GM19193 (cell line): ENCODE data around the gene SMIM35.

Source experiments
- POLR2A ChIP-seq: IDR thresholded peaks from 4 replicates; pipeline ENCODE4 v1.6.1; 2011; ENCODE audit not compliant: insufficient read depth, insufficient read length; ENCODE audit errors: extremely low read depth

The SMIM35 gene

DNA sequence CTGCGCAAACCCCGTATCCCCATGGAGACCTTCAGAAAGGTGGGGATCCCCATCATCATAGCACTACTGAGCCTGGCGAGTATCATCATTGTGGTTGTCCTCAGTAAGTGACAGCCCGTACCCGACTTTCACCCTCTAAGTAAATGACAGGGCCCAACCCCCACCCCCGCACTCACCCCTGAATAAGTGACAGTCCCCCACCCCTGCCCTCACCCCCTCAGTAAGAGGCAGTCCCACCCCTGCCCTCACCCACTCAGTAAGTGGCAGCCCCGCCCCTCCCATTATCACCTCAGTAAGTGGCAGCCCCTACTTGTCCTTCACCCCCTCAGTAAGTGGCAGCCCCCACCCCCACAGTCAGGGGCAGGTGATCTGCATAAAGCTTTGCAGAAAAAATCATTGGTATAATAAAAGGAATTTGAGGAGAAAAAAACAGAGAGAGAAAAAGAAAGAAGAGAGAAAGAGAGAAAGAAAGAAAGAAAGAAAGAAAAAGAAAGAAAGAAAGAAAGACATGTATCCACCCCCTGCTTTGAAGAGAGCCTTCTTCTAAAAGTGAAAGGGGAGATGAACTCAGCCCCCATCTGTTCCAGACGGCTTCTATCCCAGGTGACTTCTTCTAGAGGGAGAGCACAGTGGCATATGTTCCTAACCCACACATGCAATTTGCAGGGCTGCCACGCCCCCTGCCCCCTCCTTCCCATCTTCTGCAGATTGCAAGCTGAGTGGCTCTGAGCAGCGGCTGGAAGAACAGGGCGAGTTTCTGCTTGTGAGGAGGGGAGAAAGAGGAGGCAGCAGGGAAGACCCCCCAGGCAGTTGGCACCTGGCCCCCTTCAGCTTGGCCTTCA is 12.5 kb upstream of the SMIM35 start:
- no peak for TF ChIP-seq POLR2A

DNA sequence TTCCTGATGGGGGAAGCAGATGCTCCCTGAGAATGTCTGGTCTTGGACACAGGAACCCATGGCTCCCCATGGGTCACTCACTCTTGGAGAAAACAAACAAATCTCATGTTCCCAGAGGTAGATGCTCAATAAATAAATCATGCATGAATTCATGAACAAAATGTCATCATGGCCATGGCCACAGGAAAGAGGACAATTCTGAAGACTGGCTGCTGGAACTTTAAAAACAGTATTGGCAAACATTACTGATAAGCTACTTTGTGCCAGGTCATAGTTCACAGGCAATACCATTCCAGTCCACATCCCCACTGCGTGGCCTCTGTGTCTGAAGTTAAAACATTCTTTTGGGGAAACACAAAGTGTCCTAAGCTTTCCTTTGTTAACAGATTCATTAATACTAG is 9.2 kb upstream of the SMIM35 start:
- TF ChIP-seq POLR2A: no peak

DNA sequence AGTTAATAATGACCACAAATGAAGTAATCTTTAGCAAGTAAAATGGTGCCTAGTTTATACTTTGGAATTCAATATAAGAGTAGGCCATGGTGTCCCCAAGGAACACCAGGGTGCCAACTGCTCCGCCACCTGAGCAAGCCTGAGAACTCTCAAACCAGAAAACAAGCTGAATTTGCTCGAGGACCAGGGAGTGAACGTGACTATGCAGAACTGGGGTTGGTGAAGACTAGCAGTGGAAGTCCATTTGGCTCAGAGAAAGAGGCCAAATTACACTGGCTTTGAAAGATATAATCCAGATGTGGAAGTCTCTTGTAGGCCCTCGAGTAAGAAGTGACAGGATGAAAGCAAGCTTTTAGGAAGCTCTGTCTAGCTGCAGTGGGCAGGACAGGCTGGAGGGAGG is 8.7 kb upstream of the SMIM35 start:
- no peak for TF ChIP-seq POLR2A

DNA sequence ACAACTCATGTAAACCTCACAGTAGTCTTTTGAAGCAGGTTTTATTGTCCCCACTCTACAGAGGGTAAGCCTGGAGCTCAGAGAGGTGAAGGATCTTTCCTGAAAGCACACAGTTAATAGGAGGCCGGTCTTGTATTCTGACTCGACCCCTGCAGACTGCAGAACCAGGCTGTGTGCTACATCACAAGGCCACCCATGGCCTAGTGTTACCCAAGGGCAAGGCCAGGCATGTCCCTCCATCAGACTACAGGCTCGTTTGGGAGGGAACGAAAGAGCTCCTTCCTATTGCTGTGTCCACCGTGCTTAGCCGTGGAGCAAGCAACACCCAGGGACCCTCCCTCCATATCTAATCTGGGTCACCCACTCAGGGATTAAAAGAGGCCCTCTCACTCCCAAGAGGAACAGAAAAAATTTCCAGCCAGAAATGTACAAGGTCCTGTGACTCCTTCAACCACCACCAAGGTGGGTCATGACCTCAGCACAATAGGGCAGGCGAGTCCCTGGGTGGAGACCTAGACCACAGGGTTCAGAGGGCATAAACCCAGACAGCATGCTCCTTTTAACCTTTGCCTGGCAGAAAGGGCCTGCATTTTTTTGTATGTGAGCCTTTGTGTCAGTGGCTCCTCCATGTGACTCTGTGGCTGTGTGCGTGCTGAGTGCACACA is 6.3 kb upstream of the SMIM35 start:
- no peak for TF ChIP-seq POLR2A

DNA sequence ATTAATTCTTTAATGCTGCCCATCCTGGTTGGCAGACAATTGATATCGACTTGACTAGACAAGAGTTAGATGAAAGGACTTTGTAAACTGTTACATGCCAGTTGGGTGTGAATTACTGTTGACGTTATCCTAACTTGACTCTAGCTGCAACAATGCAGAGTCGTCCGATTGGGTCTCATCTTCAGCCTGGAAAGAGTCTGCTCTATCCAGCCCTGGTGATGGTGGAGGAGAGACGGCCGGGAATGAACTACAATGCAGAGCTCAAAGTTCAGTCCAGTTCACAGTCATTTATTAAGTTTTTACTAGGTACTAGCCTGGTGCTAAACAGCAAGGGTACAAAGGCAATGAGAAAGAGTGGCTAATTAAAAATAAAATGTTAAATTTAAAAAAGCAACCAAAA is 4.9 kb upstream of the SMIM35 start:
- TF ChIP-seq POLR2A: no peak

DNA sequence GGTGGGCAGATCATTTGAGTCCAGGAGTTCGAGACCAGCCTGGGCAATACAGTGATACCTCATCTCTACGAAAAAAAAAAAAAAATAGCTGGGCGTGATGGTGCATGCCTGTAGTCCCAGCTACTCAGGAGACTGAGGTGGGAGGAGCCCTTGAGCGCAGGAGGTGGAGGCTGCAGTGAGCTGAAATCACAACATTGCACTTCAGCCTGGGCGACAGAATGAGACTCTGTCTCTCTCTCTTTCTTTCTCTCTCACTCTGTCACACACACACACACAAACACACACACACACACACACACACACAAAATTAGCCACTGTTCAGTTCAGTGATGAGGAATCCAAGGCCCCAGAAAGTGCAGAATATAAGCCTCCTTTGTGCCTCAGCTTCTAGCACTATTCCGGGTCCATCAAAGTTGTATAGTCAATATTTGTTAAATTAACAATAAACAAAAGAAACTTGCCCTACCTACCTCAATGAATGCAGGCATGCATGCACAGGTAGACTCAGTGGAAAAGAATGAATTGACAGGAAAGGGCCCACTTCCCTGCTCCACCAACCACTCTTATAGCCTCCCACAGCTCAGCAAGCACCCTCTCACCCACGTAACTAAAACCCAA is 3.9 kb upstream of the SMIM35 start:
- TF ChIP-seq POLR2A: no peak

DNA sequence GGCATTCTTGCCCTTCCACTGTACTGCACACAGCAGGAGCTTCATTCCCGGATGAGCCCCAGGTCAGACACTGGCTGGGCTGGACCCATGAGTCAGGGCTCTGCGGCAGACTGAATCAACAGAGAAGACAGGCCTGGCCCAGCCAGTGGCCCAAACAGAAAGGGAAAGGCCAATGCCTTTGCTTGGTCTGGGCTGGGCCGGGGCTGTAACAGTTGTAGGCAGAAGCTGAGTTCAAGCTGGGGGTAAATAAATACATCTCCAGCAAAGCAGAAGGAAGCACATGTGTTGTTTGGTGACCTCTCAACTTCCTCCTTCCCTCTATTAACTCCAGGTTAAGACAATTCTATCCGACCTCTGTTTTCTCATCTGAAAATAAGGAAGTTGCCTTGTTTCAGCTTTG is 1.8 kb upstream of the SMIM35 start:
- no peak for TF ChIP-seq POLR2A

DNA sequence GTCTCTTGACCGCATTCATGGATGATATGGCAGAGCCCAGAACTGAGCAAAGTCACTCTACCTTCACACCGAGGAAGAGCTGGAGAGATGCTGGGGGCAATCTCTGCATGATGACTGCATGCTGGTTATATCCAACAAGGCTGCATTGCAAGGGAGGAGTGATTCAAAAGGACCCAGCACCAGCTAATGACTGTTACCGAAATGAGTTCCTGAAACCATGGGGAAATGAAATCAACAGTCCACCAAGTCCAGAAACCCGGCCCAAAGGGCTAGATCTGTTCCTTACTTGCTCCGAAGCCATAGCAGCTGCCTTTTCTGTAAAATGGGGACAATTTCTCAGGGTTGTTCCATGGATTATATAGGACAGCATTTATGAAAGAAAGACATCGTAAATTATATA is 1.2 kb upstream of the SMIM35 start:
- no peak for TF ChIP-seq POLR2A

DNA sequence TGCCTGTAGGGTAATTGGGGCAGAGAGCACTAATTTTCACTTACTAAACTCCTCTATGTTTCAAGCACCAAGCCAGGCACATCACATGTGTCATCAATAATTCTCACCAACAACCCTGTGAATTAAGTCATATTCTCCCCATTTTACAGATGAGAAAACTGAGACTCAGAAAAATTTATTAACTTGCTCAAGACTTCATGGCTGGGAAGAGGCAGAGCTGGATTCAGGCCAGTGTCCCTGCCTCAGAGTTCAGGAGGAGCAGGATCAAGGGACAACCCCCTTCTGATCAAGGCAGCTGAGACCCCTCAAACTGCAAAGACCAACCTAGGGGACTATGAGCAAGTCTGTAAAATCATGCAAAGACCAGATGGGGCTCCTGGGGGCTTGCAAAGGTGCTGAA is 2.1 kb downstream of the SMIM35 start:
- TF ChIP-seq POLR2A: no peak

DNA sequence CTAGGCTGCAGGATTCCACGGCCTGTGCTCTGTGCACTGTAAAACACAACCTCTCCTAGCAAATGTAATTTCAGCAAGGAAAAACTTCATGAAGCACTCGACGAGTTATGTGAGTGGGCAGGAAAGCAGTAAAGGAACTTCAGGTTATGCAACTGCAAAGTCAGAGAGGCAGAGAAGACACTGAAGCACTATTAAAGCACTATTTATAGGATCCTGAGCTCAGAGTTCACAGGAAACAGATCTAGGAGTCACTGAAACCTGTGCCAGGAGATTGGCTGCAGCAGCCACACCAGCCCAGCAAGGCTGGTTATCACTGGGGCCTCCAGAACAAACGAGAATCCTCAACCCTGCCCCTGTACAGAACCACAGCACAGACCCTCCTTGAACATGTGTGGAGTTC is 2.5 kb downstream of the SMIM35 start:
- TF ChIP-seq POLR2A: no peak

DNA sequence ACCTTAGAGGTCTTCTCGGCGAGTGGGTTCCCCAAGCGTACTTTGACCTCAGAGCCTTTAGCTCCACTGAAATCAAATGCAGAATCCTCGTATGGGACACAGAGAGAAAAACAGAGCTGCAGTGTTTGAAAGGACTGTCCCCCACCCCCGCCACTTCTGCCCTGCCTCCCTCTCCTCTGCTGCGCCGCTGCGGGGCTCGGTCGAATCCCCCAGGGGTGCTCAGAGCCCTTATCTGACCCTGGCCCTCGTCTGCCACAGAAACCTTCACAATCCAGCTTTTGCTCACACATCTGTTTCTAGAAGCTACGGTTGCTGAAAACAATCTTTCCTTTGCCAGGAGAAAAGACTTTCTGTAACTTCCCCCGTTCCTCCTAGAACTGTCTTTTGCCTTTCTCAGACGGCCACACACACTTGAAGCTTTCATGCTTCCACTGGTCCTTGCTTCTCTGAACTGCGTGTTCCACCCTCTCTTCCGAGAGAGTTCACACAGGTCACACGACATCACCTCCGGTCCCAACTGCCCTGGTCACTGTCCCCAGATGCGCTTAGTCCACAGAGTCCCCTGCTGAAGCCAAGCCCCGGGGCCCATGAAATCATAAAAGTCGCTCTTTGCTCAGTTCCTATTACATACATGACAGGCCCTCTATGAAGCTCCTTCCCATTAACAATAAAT is 3.7 kb downstream of the SMIM35 start:
- TF ChIP-seq POLR2A: no peak

DNA sequence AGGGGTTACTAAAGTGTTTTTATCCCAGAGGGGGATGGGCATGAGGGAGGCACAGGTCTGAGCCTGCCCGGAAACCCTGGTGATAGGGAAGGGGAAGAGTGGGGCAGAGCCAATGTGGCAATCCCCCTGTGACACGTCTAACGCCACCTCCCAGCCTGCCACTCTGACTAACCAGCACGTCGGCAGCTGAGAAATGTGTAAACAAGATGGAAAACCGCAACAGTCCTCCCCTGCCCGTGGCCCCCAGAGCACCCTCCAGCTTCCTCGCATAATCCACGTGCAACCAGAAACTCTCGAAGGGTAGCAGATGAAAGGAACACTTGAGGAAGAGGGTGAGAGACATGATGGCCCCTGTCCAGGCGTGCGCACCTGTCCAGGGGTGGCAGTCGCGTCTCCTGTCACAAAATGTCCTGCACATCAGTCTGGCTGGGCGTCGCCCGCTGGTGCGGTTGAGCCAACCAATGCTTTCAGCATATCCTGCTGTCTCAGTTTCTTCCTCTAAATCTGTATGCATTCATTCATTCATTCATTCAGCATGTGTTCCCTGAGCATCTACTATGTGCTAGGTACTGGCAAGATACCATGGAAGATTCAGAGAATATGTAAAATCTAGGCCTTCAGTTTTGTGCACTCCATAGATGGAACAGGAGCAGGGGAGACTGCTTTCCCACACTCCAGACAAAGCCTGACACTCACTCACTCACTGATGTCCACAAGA is 5.4 kb downstream of the SMIM35 start:
- TF ChIP-seq POLR2A: no peak

DNA sequence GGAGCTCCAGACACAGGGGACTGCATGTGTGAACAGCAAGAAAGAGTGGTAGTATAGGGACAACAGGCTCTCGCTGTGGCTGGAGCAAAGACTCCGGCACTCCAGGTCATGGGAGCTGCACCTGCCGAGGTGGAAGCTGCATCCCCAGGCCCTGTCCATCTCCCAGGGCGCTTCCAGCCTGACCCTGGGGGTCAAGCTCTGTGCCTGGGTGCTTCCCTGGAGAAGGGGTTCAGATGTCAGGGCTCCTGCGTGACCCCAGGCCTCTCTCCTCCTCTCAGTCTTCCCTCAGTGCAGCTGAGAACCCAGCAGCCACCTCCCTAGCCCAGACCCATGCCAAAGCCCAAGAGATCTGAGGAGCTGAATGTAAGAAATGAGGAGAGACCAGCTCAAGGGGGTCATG is 6.5 kb downstream of the SMIM35 start:
- no peak for TF ChIP-seq POLR2A

DNA sequence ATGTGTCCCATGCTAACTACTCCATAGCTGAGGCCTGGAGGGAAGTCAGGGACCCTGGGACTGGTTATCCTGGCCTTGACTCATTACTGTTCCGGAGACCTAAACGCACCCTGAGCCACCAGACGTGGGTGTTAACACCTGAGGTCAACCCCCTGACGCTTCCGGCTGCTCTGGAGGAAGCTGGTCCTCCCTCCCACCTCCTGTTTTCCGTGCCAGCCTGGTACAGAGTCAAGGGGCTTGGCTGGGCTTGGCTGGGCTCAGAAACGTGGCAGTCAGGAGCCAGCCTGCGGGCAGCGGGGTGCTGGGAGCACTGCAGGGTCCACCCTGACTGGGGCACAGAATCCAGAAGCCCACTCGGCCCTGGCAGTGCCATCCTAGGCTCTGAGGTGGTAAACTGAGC is 7.3 kb downstream of the SMIM35 start:
- no peak for TF ChIP-seq POLR2A
